Fibroblast of lung (primary cell): Measurements from ENCODE around the gene ARHGEF12.

Experiments used
- EZH2 ChIP-seq: IDR thresholded peaks from 2 replicates; pipeline ENCODE4 v1.5.1; 2012; ENCODE audit warnings: low read length, control low read depth, mild to moderate bottlenecking; ENCODE audit errors: missing control alignments
- TF ChIP-seq, protein P1 (sequence below), 2 donors: IDR thresholded peaks in 1 of 2; conservative IDR thresholded peaks in 1 of 2; 1 replicate in 1 of 2; 2 replicates in 1 of 2; pipeline ENCODE4 v1.5.1; 2011 to 2012; ENCODE audit warnings: low read length in 2 of 2, control low read depth in 1 of 2, inconsistent platforms in 1 of 2, low read depth in 1 of 2, mild to moderate bottlenecking in 1 of 2

DNA sequence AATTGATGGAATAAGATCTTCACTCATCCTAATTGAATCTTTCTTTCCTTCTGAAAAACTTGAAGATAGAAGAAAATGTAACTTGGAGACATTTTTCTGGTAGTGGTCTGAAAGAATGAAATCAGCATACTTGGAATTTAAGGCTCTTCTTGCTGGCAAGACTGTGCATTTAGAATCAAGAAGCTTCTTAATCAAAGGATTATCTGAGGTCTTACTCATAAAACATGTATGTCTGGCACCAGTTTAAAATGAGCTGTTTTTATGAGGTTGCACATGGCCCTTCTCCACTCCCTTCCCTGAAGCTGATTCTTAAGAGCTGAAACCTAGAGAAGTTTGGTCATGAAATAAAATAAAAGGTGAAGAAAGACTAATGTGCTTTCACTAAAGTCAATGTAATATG is 77.3 kb downstream of the ARHGEF12 start:
- TF ChIP-seq, protein P1, sequence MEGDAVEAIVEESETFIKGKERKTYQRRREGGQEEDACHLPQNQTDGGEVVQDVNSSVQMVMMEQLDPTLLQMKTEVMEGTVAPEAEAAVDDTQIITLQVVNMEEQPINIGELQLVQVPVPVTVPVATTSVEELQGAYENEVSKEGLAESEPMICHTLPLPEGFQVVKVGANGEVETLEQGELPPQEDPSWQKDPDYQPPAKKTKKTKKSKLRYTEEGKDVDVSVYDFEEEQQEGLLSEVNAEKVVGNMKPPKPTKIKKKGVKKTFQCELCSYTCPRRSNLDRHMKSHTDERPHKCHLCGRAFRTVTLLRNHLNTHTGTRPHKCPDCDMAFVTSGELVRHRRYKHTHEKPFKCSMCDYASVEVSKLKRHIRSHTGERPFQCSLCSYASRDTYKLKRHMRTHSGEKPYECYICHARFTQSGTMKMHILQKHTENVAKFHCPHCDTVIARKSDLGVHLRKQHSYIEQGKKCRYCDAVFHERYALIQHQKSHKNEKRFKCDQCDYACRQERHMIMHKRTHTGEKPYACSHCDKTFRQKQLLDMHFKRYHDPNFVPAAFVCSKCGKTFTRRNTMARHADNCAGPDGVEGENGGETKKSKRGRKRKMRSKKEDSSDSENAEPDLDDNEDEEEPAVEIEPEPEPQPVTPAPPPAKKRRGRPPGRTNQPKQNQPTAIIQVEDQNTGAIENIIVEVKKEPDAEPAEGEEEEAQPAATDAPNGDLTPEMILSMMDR (conservative IDR thresholded peaks at IDR 0.05 in 1 of 2, IDR thresholded peaks at IDR 0.05 in 1 of 2; ENCODE audit: low read depth in 1 of 2, low read length in 2 of 2): no peak
- TF ChIP-seq EZH2: no peak
